Measurements from ENCODE around the gene CCNG1. TPM values are rescaled to one million over a fixed set of nuclear protein-coding genes. Genes with fewer than 3 reads are reported as not detected.

Gene CCNG1
- total RNA-seq, 1 experiment from 2014 or later = 130 TPM

GRCh38 chr5:163432544-163432943, 4.9 kb upstream of the CCNG1 start:
- BruUV-seq (replicated peaks) = no TSS peak
- H3K4me1 ChIP-seq (ENCODE audit: insufficient read depth, low read length, poor library complexity, severe bottlenecking) = peaks cover 5% of the 10 kb centered on the region
- no peak overlapping the region for H3K27ac ChIP-seq (ENCODE audit: low read depth, low read length, poor library complexity, severe bottlenecking)

GRCh38 chr5:163433271-163433670, 4.1 kb upstream of the CCNG1 start:
- H3K4me3 ChIP-seq (ENCODE audit: low read depth, low read length, poor library complexity, severe bottlenecking) = no peak overlapping the region
- H3K9me3 ChIP-seq (ENCODE audit: low read depth, low read length, poor library complexity, severe bottlenecking) = no peaks in the 10 kb centered on the region
- CTCF ChIA-PET = no interaction called here
- TF ChIP-seq CTCF (conservative IDR thresholded peaks at IDR 0.05; ENCODE audit: low read depth, low read length) (no peak), EZH2 (IDR thresholded peaks at IDR 0.05; ENCODE audit: borderline replicate concordance, low read depth, low read length, poor library complexity, severe bottlenecking) (no peak)
- no peak overlapping the region for H3K27ac ChIP-seq (ENCODE audit: low read depth, low read length, poor library complexity, severe bottlenecking)
- no peak for DNase-seq (ENCODE audit: low spot score)
- no peaks in the 10 kb centered on the region for H3K27me3 ChIP-seq (replicated peaks; ENCODE audit: insufficient read depth, low read depth, low read length, poor library complexity)
- POLR2A ChIA-PET (ENCODE audit: low non-redundant PET) = no interaction called here
- intact Hi-C loops (cut with micrococcal nuclease; ENCODE audit: unreplicated experiment) = no loop called here
- BruUV-seq (replicated peaks) = no TSS peak
- H3K4me1 ChIP-seq (ENCODE audit: insufficient read depth, low read length, poor library complexity, severe bottlenecking) = peaks cover 5% of the 10 kb centered on the region
- H3K36me3 ChIP-seq (ENCODE audit: insufficient read depth, low read length, poor library complexity, severe bottlenecking) = no peaks in the 10 kb centered on the region

More at GRCh38 chr5:163432544-163432943, 4.9 kb upstream of the CCNG1 start:
- Histone ChIP-seq H3K27me3 (replicated peaks; ENCODE audit: insufficient read depth, low read depth, low read length, poor library complexity) (no peaks in the 10 kb centered on the region), H3K9me3 (ENCODE audit: low read depth, low read length, poor library complexity, severe bottlenecking) (no peaks in the 10 kb centered on the region), H3K36me3 (ENCODE audit: insufficient read depth, low read length, poor library complexity, severe bottlenecking) (no peaks in the 10 kb centered on the region), H3K4me3 (ENCODE audit: low read depth, low read length, poor library complexity, severe bottlenecking) (no peak overlapping the region)
- CTCF ChIA-PET = no interaction called here
- POLR2A ChIA-PET (ENCODE audit: low non-redundant PET) = no interaction called here
- DNase-seq (ENCODE audit: low spot score) = no peak
- TF ChIP-seq CTCF (conservative IDR thresholded peaks at IDR 0.05; ENCODE audit: low read depth, low read length) = no peak
- no peak for TF ChIP-seq EZH2 (IDR thresholded peaks at IDR 0.05; ENCODE audit: borderline replicate concordance, low read depth, low read length, poor library complexity, severe bottlenecking)
- intact Hi-C loops (cut with micrococcal nuclease; ENCODE audit: unreplicated experiment) = no loop called here

GRCh38 chr5:163434401-163434866, 3.0 kb upstream of the CCNG1 start:
- CTCF ChIA-PET = no interaction called here

More at GRCh38 chr5:163434401-163434866, 3.0 kb upstream of the CCNG1 start:
- no peaks in the 10 kb centered on the region for H3K27me3 ChIP-seq (replicated peaks; ENCODE audit: insufficient read depth, low read depth, low read length, poor library complexity)
- peaks cover 10% of the 10 kb centered on the region for H3K4me1 ChIP-seq (ENCODE audit: insufficient read depth, low read length, poor library complexity, severe bottlenecking)
- no peak for DNase-seq (ENCODE audit: low spot score)
- no TSS peak for BruUV-seq (replicated peaks)
- TF ChIP-seq EZH2 (IDR thresholded peaks at IDR 0.05; ENCODE audit: borderline replicate concordance, low read depth, low read length, poor library complexity, severe bottlenecking) = no peak
- no peak for TF ChIP-seq CTCF (conservative IDR thresholded peaks at IDR 0.05; ENCODE audit: low read depth, low read length)
- peaks cover 3% of the 10 kb centered on the region for H3K36me3 ChIP-seq (ENCODE audit: insufficient read depth, low read length, poor library complexity, severe bottlenecking)
- POLR2A ChIA-PET (ENCODE audit: low non-redundant PET) = no interaction called here
- intact Hi-C loops (cut with micrococcal nuclease; ENCODE audit: unreplicated experiment) = no loop called here
- H3K4me3 ChIP-seq (ENCODE audit: low read depth, low read length, poor library complexity, severe bottlenecking) = no peak overlapping the region
- H3K9me3 ChIP-seq (ENCODE audit: low read depth, low read length, poor library complexity, severe bottlenecking) = no peaks in the 10 kb centered on the region
- no peak overlapping the region for H3K27ac ChIP-seq (ENCODE audit: low read depth, low read length, poor library complexity, severe bottlenecking)
